ENCODE data around the gene LPIN3.
"Not testable (repeated sequence)": the region's sequence is repeated elsewhere in the genome, so short reads cannot be mapped to it uniquely, and the experiment has no call there.

The LPIN3 gene

GRCh38 chr20:41340327-41341055 is at the start of gene LPIN3:
LPIN3 (plus strand) TSS chr20:41340821; CDS start chr20:41345804, 4,983 bp downstream.
- Histone ChIP-seq H3K9me3 (ENCODE audit: control insufficient read depth, insufficient read depth, low read length) (no peaks in the 10 kb centered on the region), H3K9ac (ENCODE audit: low read depth, low read length) (peak within 1 kb of the TSS; percentile 53; the same call in 1 of the 2 replicates), H3K4me1 (ENCODE audit: insufficient read depth, low read length) (peaks cover 4% of the 10 kb centered on the region; the same call in 1 of the 2 replicates), H3K36me3 (ENCODE audit: insufficient read depth, low read length) (no peaks in the 10 kb centered on the region)

- Histone ChIP-seq H3K9me3 (ENCODE audit: control insufficient read depth, insufficient read depth, low read length) (no peaks in the 10 kb centered on the region), H3K4me1 (ENCODE audit: insufficient read depth, low read length) (0 out of 2 replicates have a peak, but pooled peaks cover 1% of the 10 kb centered on the region), H3K9ac (ENCODE audit: low read depth, low read length) (no peak overlapping the region), H3K36me3 (ENCODE audit: insufficient read depth, low read length) (no peaks in the 10 kb centered on the region)
These were observed 47.2 kb upstream of the LPIN3 start for GRCh38 chr20:41293269-41294037.

GRCh38 chr20:41299899-41300298 is 40.7 kb upstream of the LPIN3 start:
- H3K9ac ChIP-seq (ENCODE audit: low read depth, low read length), result no peak overlapping the region
- H3K9me3 ChIP-seq (ENCODE audit: control insufficient read depth, insufficient read depth, low read length), result no peaks in the 10 kb centered on the region
- H3K36me3 ChIP-seq (ENCODE audit: insufficient read depth, low read length), result no peaks in the 10 kb centered on the region
- H3K4me1 ChIP-seq (ENCODE audit: insufficient read depth, low read length), result peaks cover 11% of the 10 kb centered on the region; the same call in 1 of the 2 replicates

GRCh38 chr20:41300383-41300782 is 40.2 kb upstream of the LPIN3 start:
- H3K9ac ChIP-seq (ENCODE audit: low read depth, low read length), result no peak overlapping the region
- H3K9me3 ChIP-seq (ENCODE audit: control insufficient read depth, insufficient read depth, low read length), result no peaks in the 10 kb centered on the region
- no peaks in the 10 kb centered on the region for H3K36me3 ChIP-seq (ENCODE audit: insufficient read depth, low read length)
- H3K4me1 ChIP-seq (ENCODE audit: insufficient read depth, low read length), result peaks cover 11% of the 10 kb centered on the region; the same call in 1 of the 2 replicates

GRCh38 chr20:41300886-41301285 is 39.7 kb upstream of the LPIN3 start:
- Histone ChIP-seq H3K36me3 (ENCODE audit: insufficient read depth, low read length) (no peaks in the 10 kb centered on the region), H3K9me3 (ENCODE audit: control insufficient read depth, insufficient read depth, low read length) (no peaks in the 10 kb centered on the region)

GRCh38 chr20:41304002-41304401 is 36.6 kb upstream of the LPIN3 start:
- Histone ChIP-seq H3K36me3 (ENCODE audit: insufficient read depth, low read length) (no peaks in the 10 kb centered on the region), H3K9ac (ENCODE audit: low read depth, low read length) (no peak overlapping the region), H3K9me3 (ENCODE audit: control insufficient read depth, insufficient read depth, low read length) (no peaks in the 10 kb centered on the region), H3K4me1 (ENCODE audit: insufficient read depth, low read length) (peaks cover 19% of the 10 kb centered on the region)

More at GRCh38 chr20:41300886-41301285, 39.7 kb upstream of the LPIN3 start:
- Histone ChIP-seq H3K4me1 (ENCODE audit: insufficient read depth, low read length) (peaks cover 11% of the 10 kb centered on the region; the same call in 1 of the 2 replicates), H3K9ac (ENCODE audit: low read depth, low read length) (no peak overlapping the region)

- Histone ChIP-seq H3K9ac (ENCODE audit: low read depth, low read length) (no peak overlapping the region), H3K4me1 (ENCODE audit: insufficient read depth, low read length) (peaks cover 20% of the 10 kb centered on the region), H3K9me3 (ENCODE audit: control insufficient read depth, insufficient read depth, low read length) (no peaks in the 10 kb centered on the region), H3K36me3 (ENCODE audit: insufficient read depth, low read length) (no peaks in the 10 kb centered on the region)
These were observed 36.1 kb upstream of the LPIN3 start for GRCh38 chr20:41304424-41305079.

- Histone ChIP-seq H3K9me3 (ENCODE audit: control insufficient read depth, insufficient read depth, low read length) (no peaks in the 10 kb centered on the region), H3K4me1 (ENCODE audit: insufficient read depth, low read length) (peaks cover 15% of the 10 kb centered on the region), H3K36me3 (ENCODE audit: insufficient read depth, low read length) (no peaks in the 10 kb centered on the region), H3K9ac (ENCODE audit: low read depth, low read length) (no peak overlapping the region)
These were observed 34.4 kb upstream of the LPIN3 start for GRCh38 chr20:41306061-41306727.

- Histone ChIP-seq H3K9ac (ENCODE audit: low read depth, low read length) (no peak overlapping the region), H3K9me3 (ENCODE audit: control insufficient read depth, insufficient read depth, low read length) (no peaks in the 10 kb centered on the region), H3K36me3 (ENCODE audit: insufficient read depth, low read length) (no peaks in the 10 kb centered on the region), H3K4me1 (ENCODE audit: insufficient read depth, low read length) (peaks cover 14% of the 10 kb centered on the region)
These were observed 33.6 kb upstream of the LPIN3 start for GRCh38 chr20:41307021-41307420.

- Histone ChIP-seq H3K36me3 (ENCODE audit: insufficient read depth, low read length) (no peaks in the 10 kb centered on the region), H3K9ac (ENCODE audit: low read depth, low read length) (no peak overlapping the region), H3K4me1 (ENCODE audit: insufficient read depth, low read length) (peaks cover 14% of the 10 kb centered on the region), H3K9me3 (ENCODE audit: control insufficient read depth, insufficient read depth, low read length) (no peaks in the 10 kb centered on the region)
These were observed 32.3 kb upstream of the LPIN3 start for GRCh38 chr20:41308290-41308711.

GRCh38 chr20:41308726-41309413 is 31.8 kb upstream of the LPIN3 start:
- Histone ChIP-seq H3K9me3 (ENCODE audit: control insufficient read depth, insufficient read depth, low read length) (no peaks in the 10 kb centered on the region), H3K36me3 (ENCODE audit: insufficient read depth, low read length) (no peaks in the 10 kb centered on the region), H3K4me1 (ENCODE audit: insufficient read depth, low read length) (peaks cover 14% of the 10 kb centered on the region), H3K9ac (ENCODE audit: low read depth, low read length) (no peak overlapping the region)

- Histone ChIP-seq H3K4me1 (ENCODE audit: insufficient read depth, low read length) (peaks cover 14% of the 10 kb centered on the region), H3K9ac (ENCODE audit: low read depth, low read length) (no peak overlapping the region), H3K36me3 (ENCODE audit: insufficient read depth, low read length) (no peaks in the 10 kb centered on the region), H3K9me3 (ENCODE audit: control insufficient read depth, insufficient read depth, low read length) (no peaks in the 10 kb centered on the region)
These were observed 30.8 kb upstream of the LPIN3 start for GRCh38 chr20:41309817-41310216.

GRCh38 chr20:41312009-41312408 is 28.6 kb upstream of the LPIN3 start:
- H3K4me1 ChIP-seq (ENCODE audit: insufficient read depth, low read length), result peaks cover 21% of the 10 kb centered on the region
- not testable (repeated sequence) for H3K36me3 ChIP-seq (ENCODE audit: insufficient read depth, low read length); H3K9ac ChIP-seq (ENCODE audit: low read depth, low read length); H3K9me3 ChIP-seq (ENCODE audit: control insufficient read depth, insufficient read depth, low read length)

Data from ES-I3 (cell line).